ENCODE data around the gene NALCN. TPM values are rescaled to one million over a fixed set of nuclear protein-coding genes. Genes with fewer than 3 reads are reported as not detected.

The NALCN gene
- total RNA-seq, 2 experiments from 2014 or later: not detected

GRCh38 chr13:101272886-101273285 lies 143.4 kb downstream of the NALCN start:
- no peaks in the 10 kb centered on the region for H3K36me3 ChIP-seq (ENCODE audit: insufficient read depth, low read length)
- TF ChIP-seq CTCF (IDR thresholded peaks at IDR 0.05): no peak
- Mint-ChIP-seq H3K4me1 (ENCODE audit: low read depth) (no peaks in the 10 kb centered on the region), H3K4me3 (no peak overlapping the region), H3K27ac (no peak overlapping the region), H3K36me3 (ENCODE audit: low read depth) (no peaks in the 10 kb centered on the region), H3K9me3 (no peaks in the 10 kb centered on the region), H3K27me3 (no peaks in the 10 kb centered on the region)
- H3K27me3 ChIP-seq (ENCODE audit: control insufficient read depth in 1 of 2, insufficient read depth in 2 of 2, low read length in 2 of 2): no peaks in the 10 kb centered on the region
- ATAC-seq (ENCODE audit: poor library complexity): no peak
- POLR2A ChIA-PET: no interaction called here
- DNase-seq: no peak
- H3K27ac ChIP-seq (ENCODE audit: low read depth in 1 of 2, low read length in 2 of 2): no peak overlapping the region
- no peaks in the 10 kb centered on the region for H3K4me1 ChIP-seq (ENCODE audit: insufficient read depth, low read length)
- no peaks in the 10 kb centered on the region for H3K9me3 ChIP-seq (ENCODE audit: control insufficient read depth in 1 of 2, insufficient read depth in 1 of 2, low read length in 2 of 2)
- CTCF ChIA-PET: no interaction called here
- no peak overlapping the region for H3K4me3 ChIP-seq (ENCODE audit: low read length)
- intact Hi-C loops (cut with DNase I, micrococcal nuclease): no loop called here

DNA sequence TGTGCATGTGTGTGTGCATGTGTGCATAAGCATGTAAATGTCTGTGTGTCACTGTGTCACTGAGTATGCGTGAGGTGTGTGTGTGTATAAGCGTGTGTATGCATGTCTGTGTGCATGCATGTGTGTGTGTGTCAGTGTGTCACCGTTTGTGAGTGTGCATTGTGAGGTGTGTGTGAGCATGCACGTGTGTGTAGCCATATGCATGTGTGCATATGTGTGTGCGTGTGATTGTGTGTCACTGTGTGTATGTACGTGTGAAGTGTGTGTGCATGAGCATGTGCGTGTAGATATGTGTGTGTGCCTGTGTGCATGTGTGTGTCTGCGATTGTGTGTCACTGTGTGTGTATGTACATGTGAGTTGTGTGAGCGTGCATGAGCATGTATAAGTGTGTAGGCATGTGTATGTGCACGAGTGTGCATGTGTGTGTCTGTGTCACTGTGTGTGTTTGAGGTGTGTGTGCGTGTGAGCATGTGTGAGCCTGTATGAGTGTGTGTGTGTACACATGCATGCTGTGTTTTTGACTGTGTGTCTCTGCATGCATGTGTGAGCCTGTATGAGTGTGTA lies 144.5 kb downstream of the NALCN start:
- Histone ChIP-seq H3K4me3 (ENCODE audit: low read length) (no peak overlapping the region), H3K9me3 (ENCODE audit: control insufficient read depth in 1 of 2, insufficient read depth in 1 of 2, low read length in 2 of 2) (peaks cover 0 to 4% of the 10 kb centered on the region in 2 experiments), H3K27me3 (ENCODE audit: control insufficient read depth in 1 of 2, insufficient read depth in 2 of 2, low read length in 2 of 2) (no peaks in the 10 kb centered on the region), H3K36me3 (ENCODE audit: insufficient read depth, low read length) (no peaks in the 10 kb centered on the region), H3K27ac (ENCODE audit: low read depth in 1 of 2, low read length in 2 of 2) (no peak overlapping the region), H3K4me1 (ENCODE audit: insufficient read depth, low read length) (no peaks in the 10 kb centered on the region)
- no peak for DNase-seq
- intact Hi-C loops (cut with DNase I, micrococcal nuclease): no loop called here
- no peak overlapping the region for H3K27ac Mint-ChIP-seq
- H3K27me3 Mint-ChIP-seq: no peaks in the 10 kb centered on the region
- no peaks in the 10 kb centered on the region for H3K36me3 Mint-ChIP-seq (ENCODE audit: low read depth)
- ATAC-seq (ENCODE audit: poor library complexity): no peak
- no peak overlapping the region for H3K4me3 Mint-ChIP-seq
- no peaks in the 10 kb centered on the region for H3K4me1 Mint-ChIP-seq (ENCODE audit: low read depth)
- CTCF ChIA-PET: no interaction called here
- H3K9me3 Mint-ChIP-seq: no peaks in the 10 kb centered on the region
- POLR2A ChIA-PET: no interaction called here
- TF ChIP-seq CTCF (IDR thresholded peaks at IDR 0.05): no peak

DNA sequence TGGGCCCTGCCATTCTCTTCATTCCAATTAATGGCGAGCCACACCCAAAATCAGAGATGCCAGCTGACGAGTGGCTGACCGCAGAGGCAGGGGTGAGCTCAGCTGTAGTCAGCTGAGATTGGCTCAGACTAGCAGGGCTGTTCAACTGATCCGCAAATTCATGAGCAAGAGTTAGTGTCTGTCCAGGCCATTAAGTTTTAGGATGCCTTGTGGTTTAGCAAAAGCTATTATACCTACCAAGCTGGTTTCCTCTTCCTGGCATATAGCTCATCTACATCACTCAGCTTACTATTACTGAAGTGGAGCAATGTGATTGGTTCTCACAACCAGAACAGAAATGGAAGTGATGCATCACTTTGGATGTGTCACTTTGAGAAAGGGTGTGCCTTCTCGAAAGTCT lies 148.7 kb downstream of the NALCN start:
- ChIA-PET CTCF (no interaction called here), POLR2A (no interaction called here)
- H3K27me3 ChIP-seq (ENCODE audit: control insufficient read depth in 1 of 2, insufficient read depth in 2 of 2, low read length in 2 of 2): no peaks in the 10 kb centered on the region
- no peak overlapping the region for H3K4me3 Mint-ChIP-seq
- peaks cover 0 to 4% of the 10 kb centered on the region in 2 experiments for H3K9me3 ChIP-seq (ENCODE audit: control insufficient read depth in 1 of 2, insufficient read depth in 1 of 2, low read length in 2 of 2)
- intact Hi-C loops (cut with DNase I, micrococcal nuclease): no loop called here
- H3K27me3 Mint-ChIP-seq: no peaks in the 10 kb centered on the region
- H3K4me3 ChIP-seq (ENCODE audit: low read length): no peak overlapping the region
- no peak overlapping the region for H3K27ac ChIP-seq (ENCODE audit: low read depth in 1 of 2, low read length in 2 of 2)
- H3K4me1 Mint-ChIP-seq (ENCODE audit: low read depth): no peaks in the 10 kb centered on the region
- no peaks in the 10 kb centered on the region for H3K9me3 Mint-ChIP-seq
- H3K27ac Mint-ChIP-seq: no peak overlapping the region
- no peaks in the 10 kb centered on the region for H3K4me1 ChIP-seq (ENCODE audit: insufficient read depth, low read length)
- no peak for TF ChIP-seq CTCF (IDR thresholded peaks at IDR 0.05)
- H3K36me3 ChIP-seq (ENCODE audit: insufficient read depth, low read length): no peaks in the 10 kb centered on the region
- no peak for DNase-seq
- no peaks in the 10 kb centered on the region for H3K36me3 Mint-ChIP-seq (ENCODE audit: low read depth)
- no peak for ATAC-seq (ENCODE audit: poor library complexity)
